NCI-H2171 treated with DMSO at 0.1 percent for 48 hours (cell line): ENCODE data around the gene EFCC1.
A peak's percentile ranks its signal among the peaks of the same experiment; 100 is the strongest.

Experiments
- DNase-seq: peaks from one replicate; lab custom pipeline; 2025; lab: John Stamatoyannopoulos, UW

Gene EFCC1

GRCh38 chr3:129014793-129015345, 13.8 kb downstream of the EFCC1 start:
- DNase-seq, result no peak

GRCh38 chr3:129015388-129016105, 14.4 kb downstream of the EFCC1 start:
- DNase-seq, result no peak

- peak; percentile 91 for DNase-seq
Observed at GRCh38 chr3:129016356-129016719, 15.2 kb downstream of the EFCC1 start.

GRCh38 chr3:129016720-129017483, 15.8 kb downstream of the EFCC1 start:
- no peak for DNase-seq

- no peak for DNase-seq
Observed at GRCh38 chr3:129017484-129017899, 16.4 kb downstream of the EFCC1 start.

GRCh38 chr3:129018271-129018670, 17.2 kb downstream of the EFCC1 start:
- DNase-seq, result no peak

- no peak for DNase-seq
Observed at GRCh38 chr3:129018751-129019150, 17.6 kb downstream of the EFCC1 start.

- DNase-seq, result no peak
Observed at GRCh38 chr3:129019266-129019665, 18.2 kb downstream of the EFCC1 start.

- no peak for DNase-seq
Observed at GRCh38 chr3:129020691-129021090, 19.6 kb downstream of the EFCC1 start.

GRCh38 chr3:129021140-129021551, 20.0 kb downstream of the EFCC1 start:
- DNase-seq, result no peak

GRCh38 chr3:129022114-129023007, 21.3 kb downstream of the EFCC1 start:
- DNase-seq, result no peak

- no peak for DNase-seq
Observed at GRCh38 chr3:129023008-129023358, 21.9 kb downstream of the EFCC1 start.

- DNase-seq, result peak; percentile 17
Observed at GRCh38 chr3:129023909-129024308, 22.8 kb downstream of the EFCC1 start.

- DNase-seq, result no peak
Observed at GRCh38 chr3:129025108-129025507, 24.0 kb downstream of the EFCC1 start.

GRCh38 chr3:129025691-129026435, 24.8 kb downstream of the EFCC1 start:
- DNase-seq, result no peak

- peak; percentile 92 for DNase-seq
Observed at GRCh38 chr3:129026728-129027543, 25.8 kb downstream of the EFCC1 start.

- DNase-seq, result no peak
Observed at GRCh38 chr3:129027544-129027880, 26.4 kb downstream of the EFCC1 start.

GRCh38 chr3:129028866-129029265, 27.8 kb downstream of the EFCC1 start:
- no peak for DNase-seq

GRCh38 chr3:129030611-129031010, 29.5 kb downstream of the EFCC1 start:
- no peak for DNase-seq

GRCh38 chr3:129031476-129032215, 30.5 kb downstream of the EFCC1 start:
- no peak for DNase-seq
